GM12801 (cell line): ENCODE data around the gene PTPRT.

Experiments used
- CTCF ChIP-seq: IDR thresholded peaks from one replicate; pipeline ENCODE4 v1.5.1; 2011; ENCODE audit warnings: control low read depth; ENCODE audit not compliant: insufficient read length; ENCODE audit errors: extremely low read depth

The PTPRT gene

DNA sequence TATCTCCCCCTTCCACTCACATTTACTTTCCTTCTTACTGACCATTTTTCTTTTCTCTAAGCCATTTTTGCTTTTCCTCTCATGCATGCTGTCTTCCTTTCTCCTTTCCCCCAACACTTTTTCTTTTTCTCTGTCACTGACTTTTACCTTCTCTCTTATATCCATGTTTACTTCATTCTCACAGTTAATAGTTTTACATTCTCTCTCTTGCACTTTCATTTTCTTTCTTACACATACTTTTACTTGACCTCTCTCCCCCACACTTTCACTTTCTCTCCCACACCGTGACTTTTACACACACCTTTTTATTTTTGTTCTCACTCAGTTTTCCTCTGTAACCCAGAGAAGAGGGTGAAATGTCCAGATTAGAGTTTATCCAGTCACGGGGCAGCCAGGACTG, 636.3 kb downstream of the PTPRT start:
- TF ChIP-seq CTCF, result no peak

DNA sequence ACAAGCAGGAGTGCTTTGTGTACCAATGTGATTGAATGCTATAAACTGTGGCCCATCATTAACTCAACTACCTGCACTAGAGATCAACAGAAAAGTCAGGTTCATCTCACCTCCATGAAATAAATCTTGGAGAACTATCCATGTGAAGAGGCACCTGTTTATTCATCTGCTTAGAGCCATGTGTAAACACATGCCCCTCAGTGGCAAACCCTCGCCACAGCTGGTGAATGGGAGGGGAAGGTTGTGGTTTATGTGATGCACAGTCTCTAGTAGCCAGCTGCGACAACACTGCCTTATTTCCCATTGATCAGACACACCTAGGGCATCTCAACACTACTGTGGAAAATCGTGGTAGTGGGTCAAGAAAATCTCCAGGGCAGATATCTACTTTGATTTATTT, 640.2 kb downstream of the PTPRT start:
- TF ChIP-seq CTCF, result no peak

GRCh38 chr20:42544926-42545325, 644.8 kb downstream of the PTPRT start:
- TF ChIP-seq CTCF, result no peak

DNA sequence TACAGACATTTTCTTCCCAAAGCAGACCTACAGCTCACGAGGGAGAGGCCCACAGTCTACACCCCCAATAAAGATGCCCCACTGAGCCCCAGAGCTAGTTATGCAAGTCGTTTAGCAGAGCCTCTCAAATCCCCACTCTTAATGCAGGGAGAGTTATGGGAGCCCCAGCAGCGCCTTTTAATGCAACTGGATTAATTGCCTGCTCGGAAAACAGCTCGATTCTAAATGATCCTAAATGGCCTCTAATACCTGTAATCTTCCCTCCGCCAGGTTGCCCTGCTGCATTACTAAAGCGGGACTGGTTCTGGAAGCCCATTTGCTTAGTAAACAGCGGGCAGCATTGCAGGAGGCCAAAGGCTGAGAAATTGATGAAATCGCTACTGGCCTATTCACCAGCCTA, 656.9 kb downstream of the PTPRT start:
- no peak for TF ChIP-seq CTCF

GRCh38 chr20:42531508-42531961, 658.2 kb downstream of the PTPRT start:
- TF ChIP-seq CTCF, result no peak

DNA sequence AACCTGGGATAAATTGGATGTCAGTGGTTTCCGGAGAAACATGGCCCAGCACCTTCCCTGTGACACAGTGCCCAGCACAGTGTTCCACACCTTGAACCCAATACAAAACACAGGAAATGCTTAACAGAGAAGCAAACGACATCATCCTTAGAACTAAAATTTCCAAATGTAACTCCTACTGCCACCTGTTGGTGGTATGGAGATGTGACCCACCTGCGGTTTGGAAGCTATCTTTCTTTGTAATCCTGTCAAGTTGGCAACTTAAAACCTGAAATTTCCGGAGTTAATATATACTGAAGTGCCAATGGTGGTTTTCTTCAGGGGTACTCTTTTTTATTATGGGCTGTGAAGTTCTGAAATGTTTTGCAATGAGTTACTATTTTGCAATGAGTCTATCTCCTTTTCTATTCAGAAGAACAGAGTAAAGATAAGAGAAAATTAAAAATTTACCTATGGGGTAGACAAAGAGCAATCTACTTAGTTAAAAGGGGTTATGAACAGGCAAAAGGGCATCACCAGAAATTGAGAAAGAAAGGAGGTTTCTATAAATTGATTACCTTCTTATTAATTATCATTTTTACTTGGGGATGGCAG, 658.8 kb downstream of the PTPRT start:
- TF ChIP-seq CTCF, result peak; percentile 20

DNA sequence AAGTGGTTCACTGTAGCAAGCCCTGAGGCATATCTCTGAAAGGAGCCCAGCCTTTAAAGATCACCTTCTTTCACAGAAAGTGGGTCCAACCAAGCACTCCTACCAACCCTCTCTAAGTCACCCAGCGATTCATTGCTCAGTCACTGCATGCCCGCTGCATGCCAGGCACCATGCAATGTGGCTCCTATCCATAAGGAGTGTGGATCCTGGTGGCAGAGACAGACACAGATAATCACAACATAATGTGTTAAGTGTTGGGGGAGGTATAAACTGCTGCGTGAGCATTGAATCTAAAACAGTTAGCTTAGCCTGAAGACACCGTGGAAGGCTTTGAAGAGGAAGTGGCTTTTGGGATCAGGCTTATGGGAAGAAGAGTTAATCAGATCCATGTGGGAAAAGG, 659.5 kb downstream of the PTPRT start:
- TF ChIP-seq CTCF, result no peak

DNA sequence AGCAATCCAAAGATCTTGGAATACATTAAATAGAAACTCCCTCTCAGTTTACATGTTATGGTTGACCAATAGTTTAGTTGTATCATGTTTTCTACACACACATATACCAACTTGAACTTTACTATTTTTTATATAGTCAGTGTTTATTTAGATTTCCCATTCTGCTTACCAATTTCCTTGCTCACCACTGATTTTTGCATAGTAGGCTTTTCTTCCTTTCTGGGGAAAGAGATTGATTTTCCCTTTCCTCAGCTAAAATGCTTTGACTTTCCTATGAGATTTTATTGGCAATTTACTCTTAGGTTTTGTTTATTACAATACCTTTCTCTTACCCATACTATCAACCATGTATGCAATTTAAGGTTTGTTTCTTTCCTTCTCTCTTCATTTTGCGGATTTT, 665.6 kb downstream of the PTPRT start:
- TF ChIP-seq CTCF, result no peak
